Inflammatory macrophage (primary cell): Measurements from ENCODE around the gene KRTAP16-1.
A peak's percentile ranks its signal among the peaks of the same experiment; 100 is the strongest.
"Not testable (repeated sequence)": the region's sequence is repeated elsewhere in the genome, so short reads cannot be mapped to it uniquely, and the experiment has no call there.

ENCODE experiments used
- DNase-seq, 2 donors: peaks; one replicate each; pipeline ENCODE4 v3.0.0-alpha.2; 2020 to 2022

KRTAP16-1 gene

DNA sequence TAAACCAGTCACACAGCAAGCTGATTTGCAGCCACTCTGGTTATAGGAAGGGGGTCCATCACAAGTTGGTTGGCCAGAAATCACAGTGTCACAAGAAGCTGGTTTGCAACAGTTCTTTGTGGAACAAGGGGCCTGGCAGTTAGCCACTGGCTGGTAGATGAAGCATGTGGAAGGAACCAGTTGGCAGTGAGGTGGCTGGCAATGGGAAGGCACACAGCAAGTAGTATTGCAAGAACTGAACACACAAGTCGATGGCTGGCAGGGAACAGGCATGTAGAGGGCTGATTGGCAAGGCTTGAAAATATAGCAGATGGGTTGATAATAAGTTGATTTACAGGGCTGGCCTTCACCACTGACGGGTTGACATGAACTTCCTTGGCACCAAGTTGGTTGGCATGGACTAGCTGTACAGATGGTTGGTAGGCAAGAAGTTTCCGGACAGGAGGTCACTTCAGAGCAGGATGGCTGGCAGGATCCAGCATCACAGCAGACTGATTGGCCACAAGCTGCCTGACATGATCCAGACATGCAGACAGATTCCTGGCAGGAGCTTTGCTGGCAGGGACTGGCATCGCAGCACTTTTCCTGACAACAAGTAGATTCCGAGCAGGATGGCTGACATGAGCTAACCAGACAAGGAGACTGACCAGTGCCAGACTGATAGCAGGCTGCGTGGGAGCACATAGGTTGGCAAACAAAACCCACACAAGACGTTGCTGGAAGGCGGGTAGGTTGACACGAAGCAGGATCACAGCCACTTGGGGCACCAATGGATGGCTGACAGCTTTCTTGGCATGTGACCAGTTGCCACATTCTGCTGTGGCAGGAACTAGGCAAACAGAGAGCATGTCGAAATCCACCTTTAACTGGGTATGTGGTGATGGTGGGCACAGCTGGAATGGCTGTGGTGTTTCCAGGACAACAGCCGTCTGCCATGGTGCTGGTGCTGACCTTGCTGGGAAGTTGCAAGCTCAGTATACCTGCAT, 6.9 kb downstream of the KRTAP16-1 start, which contains the start of gene KRTAP29-1:
KRTAP29-1 (minus strand) TSS at position 936 of the 986 bp plus-strand sequence; CDS start at position 936, 0 bp downstream.
- DNase-seq, result peak in 1 of 2 donors; percentile 37

GRCh38 chr17:41301204-41301790, 7.8 kb downstream of the KRTAP16-1 start:
- no peak for DNase-seq

- DNase-seq, result no peak
These were observed 10.5 kb downstream of the KRTAP16-1 start for GRCh38 chr17:41298458-41299135.

- DNase-seq, result no peak
These were observed 12.3 kb downstream of the KRTAP16-1 start for GRCh38 chr17:41296846-41297245.

DNA sequence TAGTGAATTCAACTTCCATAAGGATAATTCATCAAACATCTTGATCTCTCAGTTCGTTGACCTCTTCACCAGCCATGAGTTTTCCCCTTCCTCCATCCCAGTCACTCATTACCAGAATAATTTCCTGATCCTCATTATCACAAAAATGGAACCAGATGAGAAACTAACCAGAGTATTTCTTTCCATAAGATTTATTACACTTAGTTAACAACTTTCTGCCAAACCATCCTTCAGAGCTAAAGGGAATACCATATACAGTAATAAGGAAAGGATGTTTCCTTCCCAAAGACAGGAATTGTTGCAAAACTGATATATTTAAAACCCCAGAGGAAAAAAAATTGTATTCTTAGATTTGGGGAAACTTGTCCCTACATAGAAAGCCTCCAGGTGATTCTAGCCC, 15.1 kb downstream of the KRTAP16-1 start:
- no peak for DNase-seq

GRCh38 chr17:41287050-41287449, 22.1 kb downstream of the KRTAP16-1 start:
- no peak for DNase-seq

DNA sequence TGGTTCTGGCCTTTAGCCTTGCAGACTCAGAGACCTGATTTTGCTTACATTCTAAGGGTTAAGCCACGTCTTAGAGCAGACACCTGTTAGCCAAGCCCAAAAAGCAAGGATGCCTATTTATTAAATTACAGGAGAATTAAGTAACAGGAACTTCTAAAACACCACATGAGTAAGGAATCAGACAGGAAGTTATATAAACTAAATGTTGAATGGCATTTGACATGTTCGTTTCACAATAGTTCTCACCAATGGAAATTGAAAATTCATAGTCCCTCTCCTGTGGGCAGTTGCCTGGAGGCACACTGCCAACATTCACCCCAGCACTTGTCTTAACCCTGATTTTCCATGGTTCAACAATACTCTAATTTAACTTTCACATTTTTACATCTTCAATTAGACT, 24.6 kb downstream of the KRTAP16-1 start:
- DNase-seq, result peak; percentile 14 to 62

DNA sequence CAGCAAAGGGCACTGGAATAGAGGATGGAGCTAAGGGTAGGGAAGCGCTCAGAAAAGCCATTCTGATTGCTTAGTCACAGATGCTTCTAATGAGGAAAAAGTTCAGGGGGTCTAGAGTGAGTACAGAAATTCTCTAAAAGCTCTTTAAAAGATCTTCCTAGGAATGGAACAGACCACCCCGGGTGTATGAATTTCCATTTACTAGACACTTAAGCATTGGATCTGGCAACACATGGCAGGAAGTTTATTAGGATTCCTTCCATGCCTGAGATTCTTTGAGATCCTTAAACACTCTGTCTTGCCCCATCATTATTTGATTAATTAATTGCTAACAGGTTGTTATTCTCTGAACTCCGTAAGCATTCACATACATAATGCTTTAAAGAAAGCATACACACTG, 25.1 kb downstream of the KRTAP16-1 start:
- no peak for DNase-seq

DNA sequence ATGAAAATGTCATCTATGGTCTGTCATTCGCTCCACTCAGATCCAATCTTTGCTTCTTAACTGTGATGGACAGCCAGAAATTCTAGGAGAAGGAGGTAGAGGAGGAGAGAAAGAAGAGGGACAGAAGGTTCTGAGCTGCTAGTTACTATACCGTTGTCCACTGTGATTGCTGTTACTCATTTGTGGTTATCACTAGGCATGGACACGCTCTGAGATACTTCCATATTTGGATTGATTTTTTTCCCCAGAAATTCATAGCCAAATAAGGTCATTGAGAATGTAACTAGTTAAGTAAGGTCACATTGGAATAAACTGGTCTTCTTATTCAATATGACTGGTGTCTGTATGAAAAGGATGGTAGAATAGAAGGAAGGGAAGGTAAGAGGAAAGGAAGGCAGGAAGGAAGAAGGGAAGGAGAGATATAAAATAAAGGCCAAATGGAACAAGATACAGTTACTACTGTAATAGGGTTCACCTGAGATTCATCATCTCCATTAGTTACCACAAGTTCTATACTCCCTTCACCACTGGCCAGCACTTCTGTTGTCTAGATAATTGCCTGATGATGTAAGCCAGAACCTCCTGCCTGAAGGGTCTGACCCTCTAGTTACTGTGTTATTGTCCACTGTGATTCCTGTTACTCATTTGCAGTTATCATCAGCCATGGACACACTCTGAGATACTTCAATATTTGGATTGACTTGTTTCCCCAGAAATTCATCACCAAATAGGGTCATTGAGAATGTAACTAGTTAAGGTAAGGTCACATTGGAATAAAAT, 30.7 kb downstream of the KRTAP16-1 start:
- no peak for DNase-seq

DNA sequence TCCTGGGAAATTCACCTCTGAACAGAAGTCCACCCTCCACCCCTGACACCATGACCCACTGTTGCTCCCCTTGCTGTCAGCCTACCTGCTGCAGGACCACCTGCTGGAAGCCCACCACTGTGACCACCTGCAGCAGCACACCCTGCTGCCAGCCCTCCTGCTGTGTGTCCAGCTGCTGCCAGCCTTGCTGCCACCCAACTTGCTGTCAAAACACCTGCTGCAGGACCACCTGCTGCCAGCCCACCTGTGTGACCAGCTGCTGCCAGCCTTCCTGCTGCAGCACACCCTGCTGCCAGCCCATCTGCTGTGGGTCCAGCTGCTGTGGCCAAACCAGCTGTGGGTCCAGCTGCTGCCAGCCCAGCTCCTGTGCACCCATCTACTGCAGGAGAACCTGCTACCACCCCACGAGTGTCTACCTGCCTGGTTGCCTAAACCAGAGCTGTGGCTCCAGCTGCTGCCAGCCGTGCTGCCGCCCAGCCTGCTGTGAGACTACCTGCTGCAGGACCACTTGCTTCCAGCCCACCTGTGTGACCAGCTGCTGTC, 33.4 kb downstream of the KRTAP16-1 start, which contains the start of gene KRTAP9-7:
KRTAP9-7 (plus strand) TSS at position 51 of the 543 bp plus-strand sequence; CDS start at position 51, 0 bp downstream.
- not testable (repeated sequence) for DNase-seq

GRCh38 chr17:41271858-41272257, 37.3 kb downstream of the KRTAP16-1 start:
- DNase-seq, result no peak

DNA sequence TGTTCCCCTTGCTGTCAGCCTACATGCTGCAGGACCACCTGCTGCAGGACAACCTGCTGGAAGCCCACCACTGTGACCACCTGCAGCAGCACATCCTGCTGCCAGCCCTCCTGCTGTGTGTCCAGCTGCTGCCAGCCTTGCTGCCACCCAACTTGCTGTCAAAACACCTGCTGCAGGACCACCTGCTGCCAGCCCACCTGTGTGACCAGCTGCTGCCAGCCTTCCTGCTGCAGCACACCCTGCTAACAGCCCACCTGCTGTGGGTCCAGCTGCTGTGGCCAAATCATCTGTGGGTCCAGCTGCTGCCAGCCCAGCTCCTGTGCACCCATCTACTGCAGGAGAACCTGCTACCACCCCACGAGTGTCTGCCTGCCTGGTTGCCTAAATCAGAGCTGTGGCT, 37.8 kb downstream of the KRTAP16-1 start:
- DNase-seq, result not testable (repeated sequence)

GRCh38 chr17:41267711-41268110, 41.4 kb downstream of the KRTAP16-1 start:
- DNase-seq, result no peak

DNA sequence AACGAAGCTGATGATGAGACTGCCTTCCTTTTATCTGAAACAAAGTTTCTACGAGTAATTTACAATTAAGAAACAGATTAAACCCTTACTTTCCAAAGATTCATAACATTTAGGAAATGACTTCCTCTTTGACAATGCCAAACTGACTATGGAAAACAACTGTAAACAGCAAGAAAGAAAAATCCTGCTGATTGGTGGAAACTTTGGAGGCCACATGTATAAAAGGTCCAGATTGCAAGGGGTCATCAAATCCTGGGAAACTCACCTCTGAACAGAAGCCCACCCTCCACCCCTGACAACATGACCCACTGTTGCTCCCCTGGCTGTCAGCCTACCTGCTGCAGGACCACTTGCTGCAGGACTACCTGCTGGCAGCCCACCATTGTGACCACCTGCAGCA, 44.0 kb downstream of the KRTAP16-1 start, which contains the start of gene KRTAP9-6:
KRTAP9-6 (plus strand) TSS at position 301 of the 400 bp plus-strand sequence; CDS start at position 301, 0 bp downstream.
- no peak for DNase-seq

DNA sequence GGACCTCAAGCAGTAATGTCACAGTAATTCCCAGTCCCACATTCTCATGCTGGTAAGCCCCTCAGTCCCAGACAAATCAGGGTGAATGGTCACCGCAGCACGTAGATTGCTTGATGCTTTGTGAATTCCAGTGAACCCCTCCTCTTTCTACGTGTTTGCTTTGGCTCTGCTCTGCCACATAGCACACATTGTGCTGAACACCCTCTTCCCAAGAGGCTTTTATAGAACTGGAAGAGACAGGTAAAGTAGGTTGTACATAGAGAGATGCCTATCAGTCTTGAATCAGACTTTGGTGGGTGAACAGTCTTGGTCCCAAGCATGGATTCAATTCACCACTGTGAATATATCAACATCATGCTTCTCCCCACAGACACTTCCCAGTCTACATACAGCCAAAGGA, 44.5 kb downstream of the KRTAP16-1 start:
- DNase-seq, result no peak

DNA sequence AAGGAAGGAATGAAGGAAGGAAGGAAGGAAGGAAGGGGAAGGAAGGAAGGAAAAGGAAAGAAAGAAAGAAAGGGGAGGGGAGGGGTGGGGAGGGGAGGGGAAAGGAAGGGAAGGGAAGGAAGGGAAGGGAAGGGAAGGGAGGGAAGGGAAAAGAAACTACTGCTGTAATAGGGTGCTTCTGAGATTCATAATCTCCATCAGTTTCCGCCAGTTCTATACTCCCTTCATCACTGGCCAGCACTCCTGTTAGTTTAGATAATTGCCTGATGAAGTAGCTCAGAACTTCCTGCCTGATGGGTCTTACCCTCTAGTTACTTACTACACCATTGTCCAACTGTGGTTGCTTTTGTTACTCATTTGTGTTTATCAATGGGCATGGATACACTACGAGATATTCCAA, 45.9 kb downstream of the KRTAP16-1 start:
- DNase-seq, result no peak

- no peak for DNase-seq
These were observed 50.7 kb downstream of the KRTAP16-1 start for GRCh38 chr17:41258406-41258805.
